SU-DHL-6 (cell line): Measurements from ENCODE around the gene SLC25A38.

Experiments used
- EZH2phosphoT487 ChIP-seq: fragments of 200-600 bp; sonication (generic), shearing (Covaris generic); conservative IDR thresholded peaks from 2 replicates; pipeline ENCODE4 v1.6.1; 2018; ENCODE audit warnings: mild to moderate bottlenecking, antibody characterized with exemption, low read length, moderate library complexity, mixed read lengths
- TF ChIP-seq, protein P1 (sequence below): fragments of 200-600 bp; sonication (generic); IDR thresholded peaks from one replicate; pipeline ENCODE4 v1.5.1; 2017; ENCODE audit warnings: antibody characterized with exemption, mild to moderate bottlenecking, low read length, moderate library complexity; ENCODE audit not compliant: insufficient read depth, poor library complexity, severe bottlenecking

DNA sequence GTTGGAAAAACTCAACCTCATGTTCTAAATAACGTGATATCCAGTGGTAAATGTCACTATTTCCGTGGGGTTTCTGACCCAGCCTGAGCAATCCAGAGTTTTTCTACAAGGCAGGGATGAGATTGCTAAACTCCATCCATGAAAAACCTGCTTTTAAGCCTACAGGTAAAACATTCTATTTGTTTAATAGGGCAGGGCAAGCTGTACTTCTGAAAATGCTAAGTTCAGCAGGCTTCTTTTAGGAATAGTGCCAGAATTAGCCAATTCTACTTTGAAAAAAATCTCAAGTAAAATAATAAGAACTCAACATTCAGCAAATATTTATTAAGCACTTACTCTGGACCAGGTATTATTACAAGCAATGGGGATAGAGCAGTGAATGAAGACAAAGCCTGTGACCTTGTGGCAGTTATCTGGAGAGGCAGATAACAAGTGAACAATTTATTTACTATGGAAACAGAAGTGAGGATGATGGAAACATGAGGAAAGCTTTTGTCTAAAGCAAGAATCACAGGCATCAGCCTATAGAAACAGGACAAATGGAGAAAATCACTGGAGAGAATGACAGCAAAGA is 36.7 kb downstream of the SLC25A38 start:
- TF ChIP-seq, protein P1, sequence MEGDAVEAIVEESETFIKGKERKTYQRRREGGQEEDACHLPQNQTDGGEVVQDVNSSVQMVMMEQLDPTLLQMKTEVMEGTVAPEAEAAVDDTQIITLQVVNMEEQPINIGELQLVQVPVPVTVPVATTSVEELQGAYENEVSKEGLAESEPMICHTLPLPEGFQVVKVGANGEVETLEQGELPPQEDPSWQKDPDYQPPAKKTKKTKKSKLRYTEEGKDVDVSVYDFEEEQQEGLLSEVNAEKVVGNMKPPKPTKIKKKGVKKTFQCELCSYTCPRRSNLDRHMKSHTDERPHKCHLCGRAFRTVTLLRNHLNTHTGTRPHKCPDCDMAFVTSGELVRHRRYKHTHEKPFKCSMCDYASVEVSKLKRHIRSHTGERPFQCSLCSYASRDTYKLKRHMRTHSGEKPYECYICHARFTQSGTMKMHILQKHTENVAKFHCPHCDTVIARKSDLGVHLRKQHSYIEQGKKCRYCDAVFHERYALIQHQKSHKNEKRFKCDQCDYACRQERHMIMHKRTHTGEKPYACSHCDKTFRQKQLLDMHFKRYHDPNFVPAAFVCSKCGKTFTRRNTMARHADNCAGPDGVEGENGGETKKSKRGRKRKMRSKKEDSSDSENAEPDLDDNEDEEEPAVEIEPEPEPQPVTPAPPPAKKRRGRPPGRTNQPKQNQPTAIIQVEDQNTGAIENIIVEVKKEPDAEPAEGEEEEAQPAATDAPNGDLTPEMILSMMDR: no peak
- TF ChIP-seq EZH2phosphoT487: no peak
